Activated T-helper 1 cell treated with anti-CD3 and anti-CD28 coated beads, Interleukin-12 subunit alpha, Interleukin-12 subunit beta, Interleukin-2, Interleukin-4 antibody, amounts not matched to agents 30 ng/mL and 10 ng/mL and 1 ng/mL, durations not matched to agents 14 hours and 24 hours and 36 hours (primary cell): ENCODE results near the gene DCHS1. TPM values are rescaled to one million over a fixed set of nuclear protein-coding genes. Genes with fewer than 3 reads are reported as not detected.

ENCODE experiments used
- DNase-seq: peaks from one replicate; pipeline ENCODE4 v3.0.0; 2021; ENCODE audit warnings: low spot score
- H3K27ac Mint-ChIP-seq: one replicate; pipeline ENCODE4 v1.8.0; 2021; ENCODE audit warnings: mild to moderate bottlenecking, mixed read lengths
- H3K27me3 Mint-ChIP-seq: one replicate; pipeline ENCODE4 v1.8.0; 2022; ENCODE audit warnings: mild to moderate bottlenecking, moderate library complexity, mixed read lengths; ENCODE audit not compliant: insufficient read depth
- H3K36me3 Mint-ChIP-seq: one replicate; pipeline ENCODE4 v1.8.0; 2021; ENCODE audit warnings: low read depth, mixed read lengths
- H3K4me1 Mint-ChIP-seq: one replicate; pipeline ENCODE4 v1.8.0; 2021; ENCODE audit warnings: low read depth, mixed read lengths
- H3K4me3 Mint-ChIP-seq: one replicate; pipeline ENCODE4 v1.8.0; 2021; ENCODE audit warnings: mild to moderate bottlenecking, moderate library complexity, mixed read lengths
- H3K9me3 Mint-ChIP-seq: one replicate; pipeline ENCODE4 v1.8.0; 2021; ENCODE audit warnings: mixed read lengths
- intact Hi-C: fragments of 100-400 bp; cut with micrococcal nuclease; formaldehyde crosslinking; loops from one replicate; pipeline ENCODE4 v1.15.1; 2024
- total RNA-seq: library from RNA; stranded (reverse); gene quantifications from 2 replicates; pipeline ENCODE4 v1.2.3, GENCODE V29; 2022

The DCHS1 gene
- total RNA-seq, 1 donor from 2014 or later: 0.39 TPM

DNA sequence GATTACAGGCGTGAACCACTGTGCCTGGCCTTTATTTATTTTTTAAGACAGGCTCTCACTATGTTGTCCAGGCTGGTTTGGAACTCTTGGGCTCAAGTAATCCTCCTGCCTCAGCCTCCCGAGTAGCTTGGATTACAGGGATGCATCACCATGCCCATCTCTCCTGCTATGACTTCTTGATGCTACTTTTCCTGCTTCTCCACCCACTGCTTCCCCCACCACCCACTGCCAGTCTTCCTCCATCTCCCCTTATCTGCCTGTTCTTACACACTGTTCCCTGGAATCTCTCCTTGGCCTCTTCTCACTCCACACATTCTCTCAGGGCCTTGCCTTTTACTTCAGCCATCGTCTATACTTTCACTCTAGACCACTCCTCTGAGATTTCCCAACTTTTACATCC lies 19.1 kb downstream of the DCHS1 start:
- no peaks in the 10 kb centered on the region for H3K36me3 Mint-ChIP-seq
- DNase-seq: no peak
- no peak overlapping the region for H3K27ac Mint-ChIP-seq
- no peaks in the 10 kb centered on the region for H3K9me3 Mint-ChIP-seq
- H3K4me1 Mint-ChIP-seq: peaks cover 6% of the 10 kb centered on the region
- no peak overlapping the region for H3K4me3 Mint-ChIP-seq
- H3K27me3 Mint-ChIP-seq: no peaks in the 10 kb centered on the region
- intact Hi-C loops: no loop called here

DNA sequence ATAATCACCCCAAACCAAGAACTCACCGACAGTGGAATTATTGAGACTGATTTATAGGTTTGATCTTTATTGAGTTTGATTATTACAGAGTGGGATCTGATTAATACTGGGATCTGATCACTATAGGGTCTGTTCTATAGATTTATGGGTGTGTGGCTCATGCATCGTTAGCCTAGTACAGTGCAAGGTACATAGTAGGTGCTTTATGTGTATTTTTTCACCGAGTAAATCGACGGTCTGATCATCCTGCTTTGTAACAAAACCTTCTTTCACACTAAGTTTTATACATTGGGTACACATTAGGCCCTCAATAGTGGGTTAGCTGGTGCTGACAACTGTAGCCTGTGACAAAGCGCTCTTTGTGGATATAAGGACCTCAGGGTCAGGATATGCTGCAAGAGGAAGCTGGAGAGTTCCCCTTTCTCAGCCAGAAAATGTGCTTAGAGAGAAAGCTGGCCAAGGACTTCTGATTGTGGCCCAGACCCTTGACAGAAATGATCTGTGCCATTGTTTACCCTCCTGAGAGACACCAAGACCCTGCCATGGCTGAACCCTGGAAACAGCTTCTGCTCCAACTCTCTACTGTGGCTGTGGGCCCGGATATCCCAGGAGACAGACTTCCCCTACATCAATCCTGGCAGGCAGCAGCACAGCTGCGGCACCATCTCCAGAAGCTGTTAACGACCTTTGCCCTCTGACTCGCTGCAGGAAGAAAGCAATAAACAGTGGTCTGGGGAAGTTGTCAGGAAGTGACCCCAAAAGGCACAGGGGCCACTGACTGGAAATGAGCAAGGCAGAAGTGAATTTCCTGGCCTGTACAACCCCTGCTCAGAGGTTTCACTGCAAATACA lies 20.3 kb downstream of the DCHS1 start:
- Mint-ChIP-seq H3K27me3 (no peaks in the 10 kb centered on the region), H3K9me3 (no peaks in the 10 kb centered on the region)

DNA sequence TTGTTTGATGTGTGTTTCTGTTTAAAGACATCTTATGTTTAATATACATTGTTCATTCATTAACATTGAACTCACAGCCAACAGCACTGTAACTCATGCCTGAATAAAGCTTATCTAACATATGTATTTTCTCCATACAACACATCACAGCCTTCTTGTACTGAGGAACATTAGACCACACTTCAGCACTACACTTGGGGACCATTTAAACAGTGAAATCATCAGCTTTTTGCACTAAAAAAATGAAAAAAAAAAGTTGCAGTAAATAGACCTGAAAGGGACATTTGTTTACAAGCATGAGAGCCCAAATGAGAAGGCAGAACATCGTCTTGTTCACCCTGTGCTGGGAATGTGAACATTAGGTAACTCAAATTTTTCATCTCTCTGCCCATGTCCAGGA lies 21.1 kb downstream of the DCHS1 start:
- Mint-ChIP-seq H3K9me3 (no peaks in the 10 kb centered on the region), H3K36me3 (no peaks in the 10 kb centered on the region), H3K4me3 (no peak overlapping the region), H3K4me1 (peaks cover 5% of the 10 kb centered on the region), H3K27ac (no peak overlapping the region), H3K27me3 (no peaks in the 10 kb centered on the region)
- intact Hi-C loops: no loop called here
- DNase-seq: no peak

More for the DNA sequence above, 20.3 kb downstream of the DCHS1 start:
- Mint-ChIP-seq H3K4me3 (no peak overlapping the region), H3K36me3 (no peaks in the 10 kb centered on the region), H3K27ac (no peak overlapping the region), H3K4me1 (peaks cover 6% of the 10 kb centered on the region)
- no peak for DNase-seq
- intact Hi-C loops: no loop called here

DNA sequence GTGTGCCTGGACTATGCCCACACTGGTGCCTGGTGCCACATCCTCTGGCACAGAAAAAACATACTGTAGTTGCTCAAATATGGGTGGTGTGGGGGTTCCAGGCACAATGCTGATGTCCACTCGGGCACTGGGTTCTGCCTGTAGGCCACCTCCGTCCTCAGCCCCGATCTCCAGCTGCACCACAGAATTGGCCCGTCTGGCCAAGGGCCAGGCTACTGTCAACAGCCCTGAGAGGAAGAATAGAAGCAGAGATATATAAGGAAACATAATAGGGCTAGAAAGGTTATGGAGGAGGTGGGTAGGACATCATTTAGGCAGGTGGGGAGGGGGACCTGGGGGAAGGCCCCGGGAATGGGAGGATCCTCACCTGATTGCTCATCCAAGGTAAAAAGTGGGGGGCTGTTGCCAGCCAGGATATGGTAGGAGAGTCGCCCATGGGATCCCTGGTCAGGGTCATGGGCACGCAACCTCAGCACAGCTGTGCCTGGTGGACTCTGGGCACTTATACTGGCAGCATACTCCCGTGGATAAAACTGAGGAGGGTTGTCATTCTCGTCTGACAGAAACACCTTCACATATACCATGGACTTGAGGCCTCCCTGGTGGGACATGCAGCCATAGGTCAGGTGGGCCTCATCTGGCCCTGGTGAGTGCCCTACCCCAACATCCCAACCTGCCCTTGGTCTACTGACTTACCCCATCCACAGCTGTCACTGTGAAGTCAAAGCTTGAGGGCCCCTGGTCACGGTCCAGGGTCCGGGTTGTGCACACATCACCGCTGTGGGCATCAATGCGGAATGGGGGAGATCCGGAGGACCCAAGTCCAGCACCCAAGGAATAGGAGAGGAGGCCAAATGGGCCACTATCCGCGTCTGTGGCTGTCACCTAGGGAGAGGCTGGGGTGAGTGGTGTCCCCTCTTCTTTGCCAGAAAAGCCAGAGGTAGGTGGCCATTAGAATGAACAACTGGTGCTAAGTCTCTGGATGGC lies 21.9 kb downstream of the DCHS1 start:
- no peaks in the 10 kb centered on the region for H3K9me3 Mint-ChIP-seq
- H3K4me1 Mint-ChIP-seq: no peaks in the 10 kb centered on the region
- H3K4me3 Mint-ChIP-seq: no peak overlapping the region
- H3K36me3 Mint-ChIP-seq: no peaks in the 10 kb centered on the region
- H3K27ac Mint-ChIP-seq: no peak overlapping the region
- H3K27me3 Mint-ChIP-seq: no peaks in the 10 kb centered on the region
- intact Hi-C loops: no loop called here
- DNase-seq: no peak

DNA sequence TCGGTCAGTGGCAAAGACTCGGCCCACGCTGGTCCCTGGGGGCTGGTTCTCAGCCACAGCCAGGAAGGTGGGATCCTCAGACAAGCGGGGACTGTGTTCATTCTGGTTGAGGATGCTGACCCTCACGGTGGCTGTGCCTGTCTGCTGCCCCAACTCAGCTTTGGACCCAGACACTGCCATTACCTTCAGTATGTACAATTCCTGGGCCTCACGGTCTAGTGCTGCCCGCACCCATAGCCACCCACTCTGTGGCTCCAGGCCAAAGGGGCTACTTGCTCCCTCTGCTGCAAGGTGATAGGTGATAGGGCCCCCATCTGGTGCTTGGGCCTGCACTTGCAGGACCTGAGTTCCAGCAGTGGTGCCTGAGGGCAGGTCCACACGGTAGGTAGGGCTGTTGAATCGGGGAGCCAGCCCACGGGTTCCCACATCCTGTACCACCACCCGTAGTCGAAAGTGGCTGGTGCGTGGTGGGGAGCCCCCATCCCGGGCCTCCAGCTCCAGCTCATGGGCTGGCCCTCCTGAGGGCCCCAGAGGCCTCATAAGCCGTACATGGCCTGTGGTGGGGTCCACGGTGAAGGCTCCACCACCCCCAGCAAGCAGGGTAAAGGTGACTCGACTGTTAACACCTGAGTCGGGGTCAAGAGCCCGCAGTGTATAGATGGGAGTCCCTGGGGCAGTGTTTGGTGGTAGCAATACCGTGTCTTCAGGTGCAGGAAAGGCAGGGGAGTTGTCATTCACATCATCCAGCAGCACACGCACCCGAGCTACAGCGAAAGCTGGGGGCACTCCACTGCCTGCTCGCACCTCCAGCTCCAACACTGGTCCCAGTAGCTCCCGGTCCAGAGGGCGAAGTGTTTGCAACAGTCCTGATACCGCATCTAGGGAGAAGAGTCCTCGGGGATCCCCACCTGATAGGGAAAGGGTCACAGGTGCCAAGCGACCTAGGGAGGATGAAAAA lies 23.2 kb downstream of the DCHS1 start:
- intact Hi-C loops: no loop called here
- H3K9me3 Mint-ChIP-seq: no peaks in the 10 kb centered on the region
- peaks cover 11% of the 10 kb centered on the region for H3K4me1 Mint-ChIP-seq
- no peak overlapping the region for H3K27ac Mint-ChIP-seq
- DNase-seq: no peak
- no peak overlapping the region for H3K4me3 Mint-ChIP-seq
- H3K27me3 Mint-ChIP-seq: no peaks in the 10 kb centered on the region
- no peaks in the 10 kb centered on the region for H3K36me3 Mint-ChIP-seq

DNA sequence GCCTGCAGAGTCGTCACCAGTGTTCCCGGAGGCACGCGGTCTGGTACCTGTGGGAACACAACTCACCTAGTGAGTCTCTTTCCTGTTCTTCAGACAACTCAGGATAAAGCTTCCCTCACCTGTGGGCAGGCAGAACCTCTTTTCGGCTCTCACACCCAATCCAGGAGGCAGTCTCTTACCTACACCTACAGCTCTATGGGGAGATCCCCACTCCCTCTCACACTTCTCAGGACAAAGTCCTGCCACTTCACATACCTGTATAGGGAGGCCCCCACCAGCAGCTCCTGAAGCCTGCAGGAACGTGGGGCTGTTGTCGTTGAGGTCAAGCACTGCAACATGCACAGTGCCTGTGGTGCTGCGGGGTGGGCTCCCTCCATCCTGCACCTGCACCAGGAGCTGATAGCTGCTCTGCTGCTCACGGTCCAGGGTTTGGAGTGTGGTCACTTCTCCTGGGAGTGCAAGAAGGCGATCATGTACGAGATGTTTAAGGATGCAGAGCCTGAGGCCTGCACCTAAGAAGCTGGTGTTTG lies 24.2 kb downstream of the DCHS1 start:
- Mint-ChIP-seq H3K36me3 (no peaks in the 10 kb centered on the region), H3K27me3 (no peaks in the 10 kb centered on the region), H3K27ac (no peak overlapping the region), H3K9me3 (no peaks in the 10 kb centered on the region), H3K4me3 (no peak overlapping the region), H3K4me1 (peaks cover 13% of the 10 kb centered on the region)
- no peak for DNase-seq
- intact Hi-C loops: no loop called here

DNA sequence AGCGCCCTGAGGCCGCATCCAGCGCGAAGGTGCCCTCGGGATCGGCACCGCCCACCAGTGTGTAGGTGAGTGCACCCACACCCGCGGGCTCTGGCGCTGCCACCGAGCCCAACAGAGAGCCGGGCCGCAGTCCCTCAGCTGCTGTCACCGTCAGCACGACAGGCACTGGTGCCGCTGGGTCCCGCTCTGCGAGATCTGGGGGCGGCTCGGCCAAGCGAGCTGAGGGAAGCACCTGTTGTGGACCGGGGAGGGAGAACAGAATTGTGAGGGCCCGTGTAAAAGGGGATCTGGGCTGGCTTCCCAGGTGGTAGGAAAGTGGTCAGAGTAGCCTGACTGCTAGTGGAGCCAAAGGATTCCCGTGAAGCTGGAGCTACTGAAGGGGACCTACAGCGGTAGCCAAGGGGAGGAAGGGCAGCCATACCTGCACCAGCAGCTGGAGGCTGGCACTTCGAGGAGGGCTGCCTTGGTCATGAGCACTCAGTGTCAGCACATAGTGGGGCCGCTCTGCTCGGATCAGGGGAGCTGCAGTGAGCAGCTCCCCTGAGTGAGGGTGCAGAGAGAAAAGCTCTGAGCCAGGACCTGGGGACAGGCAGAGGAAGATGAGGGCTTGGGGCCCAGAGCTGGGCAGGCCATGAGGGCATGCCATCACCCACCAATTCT lies 24.8 kb downstream of the DCHS1 start:
- Mint-ChIP-seq H3K27me3 (no peaks in the 10 kb centered on the region), H3K9me3 (no peaks in the 10 kb centered on the region), H3K4me1 (peaks cover 13% of the 10 kb centered on the region), H3K36me3 (no peaks in the 10 kb centered on the region), H3K27ac (no peak overlapping the region), H3K4me3 (no peak overlapping the region)
- intact Hi-C loops: no loop called here
- no peak for DNase-seq

DNA sequence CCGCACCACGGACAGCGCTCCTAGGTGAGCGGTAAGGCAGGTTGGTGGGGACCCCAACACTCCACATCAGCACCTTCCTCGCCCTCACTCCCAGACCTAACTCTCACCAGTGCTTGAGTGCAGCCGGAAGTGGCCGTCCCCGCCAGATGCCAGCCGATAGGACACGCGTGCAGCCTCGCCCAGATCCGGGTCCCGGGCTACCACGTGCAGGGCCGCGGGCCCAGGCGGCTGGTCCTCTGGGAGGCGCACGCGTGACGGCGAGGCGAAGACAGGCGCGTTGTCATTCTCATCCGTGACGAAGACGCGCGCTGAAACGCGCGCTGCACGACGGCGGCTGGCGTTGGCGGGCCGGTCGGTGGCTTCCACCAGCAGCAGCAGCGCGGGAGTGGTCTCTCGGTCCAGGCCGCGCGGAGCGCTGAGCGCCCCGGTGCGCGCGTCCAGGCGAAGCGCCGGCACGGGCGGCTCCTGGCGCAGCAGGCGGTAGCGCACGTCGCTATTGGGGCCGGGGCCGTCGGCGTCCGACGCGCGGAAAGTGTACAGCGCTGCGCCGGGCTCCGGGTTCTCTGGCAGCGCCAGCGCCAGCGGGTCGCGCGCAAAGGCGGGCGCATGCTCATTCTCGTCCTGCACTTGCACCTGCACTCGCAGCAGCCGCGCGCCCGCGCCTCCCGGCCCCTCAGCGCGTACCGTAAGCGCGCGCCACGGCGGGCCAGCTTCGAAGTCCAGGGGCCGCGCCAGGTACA lies 25.5 kb downstream of the DCHS1 start:
- Mint-ChIP-seq H3K36me3 (no peaks in the 10 kb centered on the region), H3K27me3 (no peaks in the 10 kb centered on the region), H3K27ac (no peak overlapping the region), H3K4me3 (no peak overlapping the region), H3K9me3 (no peaks in the 10 kb centered on the region), H3K4me1 (peaks cover 13% of the 10 kb centered on the region)
- DNase-seq: no peak
- intact Hi-C loops: no loop called here

DNA sequence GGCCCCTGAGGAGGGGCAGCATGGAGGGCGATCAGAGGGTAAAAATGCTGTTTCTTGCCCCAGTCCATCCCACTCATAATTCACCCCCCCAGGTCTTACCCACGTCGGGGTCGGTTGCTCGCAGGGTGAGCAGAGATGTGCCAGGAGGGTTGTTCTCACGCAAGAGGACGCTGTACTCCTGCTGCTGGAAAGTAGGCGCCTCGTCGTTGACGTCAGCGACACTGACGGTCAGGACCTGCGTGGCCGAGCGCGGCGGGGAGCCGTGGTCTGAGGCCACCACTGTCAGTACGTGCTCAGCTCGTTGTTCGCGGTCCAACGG lies 26.1 kb downstream of the DCHS1 start:
- H3K4me1 Mint-ChIP-seq: peaks cover 13% of the 10 kb centered on the region

DNA sequence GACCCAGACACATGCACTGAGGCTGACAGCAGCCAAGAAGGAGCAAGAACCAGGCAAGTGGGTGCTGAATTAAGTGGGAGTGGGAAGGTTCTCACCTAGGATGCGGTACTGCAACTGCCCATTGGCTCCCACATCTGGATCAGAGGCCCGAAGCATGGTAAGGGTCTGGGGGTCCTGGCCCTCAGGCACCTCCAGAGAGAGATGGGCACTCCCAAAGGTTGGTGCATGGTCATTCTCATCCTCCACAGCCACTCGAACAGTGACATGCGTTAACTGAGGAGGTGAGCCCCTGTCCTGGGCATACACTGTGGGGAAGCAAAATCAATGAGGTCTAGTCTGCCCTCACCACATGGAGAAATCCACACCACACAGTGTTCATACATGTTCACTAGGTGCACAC lies 27.1 kb downstream of the DCHS1 start:
- Mint-ChIP-seq H3K27ac (peak overlapping the region; percentile 6), H3K36me3 (no peaks in the 10 kb centered on the region), H3K4me3 (no peak overlapping the region), H3K27me3 (no peaks in the 10 kb centered on the region), H3K4me1 (peaks cover 13% of the 10 kb centered on the region), H3K9me3 (no peaks in the 10 kb centered on the region)
- intact Hi-C loops: no loop called here
- DNase-seq: no peak

More for the DNA sequence above, 26.1 kb downstream of the DCHS1 start:
- Mint-ChIP-seq H3K27me3 (no peaks in the 10 kb centered on the region), H3K4me3 (no peak overlapping the region), H3K36me3 (no peaks in the 10 kb centered on the region), H3K27ac (no peak overlapping the region), H3K9me3 (no peaks in the 10 kb centered on the region)
- intact Hi-C loops: no loop called here
- DNase-seq: no peak

DNA sequence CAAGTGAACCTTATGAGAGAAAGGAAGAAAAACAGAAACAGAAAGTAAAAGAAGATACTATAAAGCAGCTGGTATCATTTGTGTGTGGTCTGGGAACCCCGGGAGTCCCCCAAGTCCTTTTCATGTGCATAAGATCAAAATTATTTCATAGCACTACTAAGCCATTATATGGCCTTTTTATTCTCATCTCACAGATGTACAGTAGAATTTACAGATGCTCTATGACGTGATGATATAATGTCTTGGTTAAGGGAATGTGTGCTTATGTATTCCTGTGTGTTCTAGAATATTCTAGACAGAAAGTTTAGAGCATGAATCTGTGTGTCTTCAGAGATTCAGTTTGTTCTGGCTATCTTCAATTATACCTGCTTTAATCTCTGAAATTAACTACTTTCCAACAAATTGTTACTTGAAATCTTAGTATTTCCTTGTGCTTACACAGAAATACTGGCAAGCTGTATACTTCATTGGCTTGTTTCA lies 27.8 kb downstream of the DCHS1 start:
- H3K27me3 Mint-ChIP-seq: no peaks in the 10 kb centered on the region
- H3K27ac Mint-ChIP-seq: peak overlapping the region; percentile 75
- no peak for DNase-seq
- H3K36me3 Mint-ChIP-seq: no peaks in the 10 kb centered on the region
- no peaks in the 10 kb centered on the region for H3K9me3 Mint-ChIP-seq
- intact Hi-C loops: loop anchor here (2.0 kb wide), 1 partner anchor 21 kb away; no protein-coding TSS in a partner anchor
- peaks cover 13% of the 10 kb centered on the region for H3K4me1 Mint-ChIP-seq
- peak overlapping the region; percentile 53 for H3K4me3 Mint-ChIP-seq
